Activated CD4-positive, alpha-beta T cell treated with anti-CD3 and anti-CD28 coated beads, Interleukin-2, amount 50 U/mL, for 16 hours (primary cell): ENCODE measurements around the gene NFATC3.
A peak's percentile ranks its signal among the peaks of the same experiment; 100 is the strongest.

Source experiments
- DNase-seq: peaks from one replicate; pipeline ENCODE4 v3.0.0-alpha.2; 2020

Gene NFATC3

DNA sequence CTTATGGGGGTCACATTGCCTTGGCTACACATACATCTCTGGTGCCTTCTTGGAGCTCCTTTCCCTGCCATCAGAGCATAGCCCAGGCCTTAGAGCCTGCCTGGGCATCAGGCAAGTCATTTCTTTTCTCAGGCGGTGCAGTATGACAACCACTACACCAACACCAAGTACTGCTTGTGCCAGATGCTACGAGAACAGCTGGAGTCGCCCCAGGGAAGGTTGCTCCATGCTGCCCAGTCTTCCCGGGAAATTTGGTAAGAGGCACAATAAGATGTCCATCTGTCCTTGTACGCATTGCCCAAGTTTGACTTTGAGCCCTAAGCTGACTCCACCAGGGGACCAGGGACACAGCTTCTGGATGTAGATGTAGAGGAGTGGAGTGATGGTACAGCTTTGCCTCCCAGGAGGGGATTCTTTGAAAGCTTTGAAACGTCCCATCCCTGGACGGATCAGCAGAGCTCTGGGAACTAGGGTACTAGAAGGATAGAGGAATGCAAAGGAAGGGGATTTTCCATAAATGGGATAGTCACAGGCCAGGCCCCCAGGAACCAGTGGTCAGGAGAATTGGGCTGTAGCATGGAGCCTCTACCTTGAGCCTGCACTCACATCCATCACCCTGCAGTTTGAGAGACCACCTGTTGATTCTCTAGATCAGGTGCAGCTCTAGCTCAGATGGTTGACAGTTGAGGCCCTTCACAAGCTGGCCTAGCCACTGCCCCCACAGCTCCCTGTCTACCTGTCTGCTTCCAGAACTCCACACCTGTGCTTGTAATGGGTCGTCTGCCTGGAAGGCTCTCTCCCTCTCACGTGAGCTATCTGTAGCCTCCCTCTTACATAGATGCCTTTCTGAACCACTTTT lies 11.0 kb upstream of the NFATC3 start:
- no peak for DNase-seq

DNA sequence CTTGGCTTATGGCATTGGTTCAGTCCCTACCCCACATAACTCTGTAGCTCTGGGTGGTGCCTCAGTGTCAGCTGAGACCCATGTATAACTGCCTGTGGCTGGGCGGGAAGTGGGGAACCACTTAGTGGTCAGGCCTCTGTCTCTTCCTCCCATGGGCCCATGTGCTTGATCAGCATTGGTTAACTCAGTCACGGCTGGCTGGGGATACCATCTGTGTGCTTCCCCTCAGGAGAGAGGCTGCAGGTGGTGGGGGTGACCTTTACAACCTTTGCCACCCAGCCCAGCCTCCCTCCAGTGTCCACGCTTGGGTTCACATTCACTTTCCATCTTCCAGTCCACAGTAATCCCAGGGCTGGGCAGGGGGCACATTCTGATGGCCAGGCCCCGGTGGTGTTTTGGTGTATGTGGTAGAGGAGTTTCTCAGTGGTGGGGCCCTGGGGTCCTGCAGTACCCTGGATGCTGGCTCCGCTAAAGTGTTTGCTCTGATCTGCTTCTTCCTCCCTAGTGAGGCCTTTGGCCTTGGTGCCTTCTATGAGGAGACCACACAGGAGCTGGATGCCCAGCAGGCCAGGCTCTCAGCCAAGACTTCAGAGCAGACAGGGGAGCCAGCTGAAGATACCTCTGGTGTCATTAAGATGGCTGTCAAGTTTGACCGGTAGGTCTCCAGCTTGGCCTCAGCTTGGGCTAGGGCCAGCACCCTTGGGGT lies 10.2 kb upstream of the NFATC3 start:
- DNase-seq = peak; percentile 87

DNA sequence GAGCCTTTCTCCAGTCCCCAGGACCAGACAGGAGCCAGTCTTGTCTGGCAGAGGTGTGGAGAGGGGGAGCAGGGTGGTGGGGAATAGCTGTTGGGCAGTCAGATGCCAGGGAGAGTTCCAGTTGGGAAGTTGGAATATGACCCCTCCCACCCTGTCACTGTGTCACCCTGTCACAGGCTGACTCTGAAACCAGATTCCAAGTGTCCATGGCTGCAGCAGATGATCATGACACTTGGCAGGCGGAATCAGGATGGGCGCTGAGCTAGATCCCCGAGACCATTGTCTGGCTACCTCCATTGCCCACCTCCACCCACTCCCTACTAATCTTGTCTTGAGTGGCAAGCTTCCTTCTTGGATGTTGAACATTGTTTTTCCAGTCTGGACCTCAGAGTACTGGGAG lies 9.2 kb upstream of the NFATC3 start:
- no peak for DNase-seq

DNA sequence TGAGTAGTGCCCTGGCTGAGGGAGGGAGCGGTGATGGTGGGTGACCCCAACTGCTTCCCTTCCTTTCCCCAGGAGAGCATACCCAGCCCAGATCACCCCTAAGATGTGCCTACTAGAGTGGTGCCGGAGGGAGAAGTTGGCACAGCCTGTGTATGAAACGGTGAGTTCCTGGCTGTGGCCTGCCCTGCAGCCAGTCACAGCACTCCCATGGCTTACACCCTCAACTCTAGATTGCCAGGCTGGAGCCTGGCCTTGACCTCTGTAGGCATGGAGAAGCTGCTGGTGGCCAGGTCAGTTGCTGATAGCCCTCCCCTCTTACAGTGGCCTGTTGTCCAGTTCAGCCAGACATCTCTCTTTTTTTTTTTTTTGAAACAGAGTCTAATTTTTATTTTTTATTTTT lies 8.6 kb upstream of the NFATC3 start:
- no peak for DNase-seq

DNA sequence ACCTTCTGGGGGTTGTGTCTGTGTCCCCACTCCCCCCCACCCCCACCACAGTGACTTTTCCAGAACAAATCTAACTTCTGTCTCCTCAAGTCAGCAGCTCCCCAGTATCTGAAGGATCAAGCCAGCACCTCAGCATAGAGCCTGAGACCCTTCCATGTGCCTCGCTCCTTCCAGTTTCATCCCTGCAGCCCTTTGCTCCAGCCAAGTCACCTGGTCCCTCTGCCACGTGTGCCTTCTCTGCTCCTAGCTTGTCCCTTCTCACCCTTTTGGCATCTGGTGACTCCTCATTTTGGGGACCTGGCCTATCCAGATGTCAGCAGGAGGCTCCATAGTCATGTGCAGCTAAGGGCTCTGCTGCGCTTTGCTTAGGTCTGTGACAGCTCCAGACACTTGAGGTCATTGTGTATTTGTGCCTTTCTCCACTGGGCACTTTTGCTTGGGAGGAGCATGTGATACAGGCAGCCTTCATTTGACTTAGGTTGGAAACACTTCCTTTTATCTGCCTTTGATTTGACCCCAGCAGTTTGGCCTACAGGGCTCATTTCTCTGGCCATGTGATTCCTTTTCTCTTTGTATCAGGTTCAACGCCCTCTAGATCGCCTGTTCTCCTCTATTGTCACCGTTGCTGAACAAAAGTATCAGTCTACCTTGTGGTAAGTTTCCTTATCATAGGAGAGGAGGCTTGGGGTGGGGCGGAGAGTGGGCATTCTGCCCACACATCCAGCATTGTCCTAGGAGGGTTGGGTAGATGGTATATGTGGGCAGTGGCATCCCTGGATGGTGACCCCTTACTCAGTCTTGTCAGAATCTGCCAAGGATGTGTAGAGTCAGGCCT lies 7.1 kb upstream of the NFATC3 start:
- no peak for DNase-seq

DNA sequence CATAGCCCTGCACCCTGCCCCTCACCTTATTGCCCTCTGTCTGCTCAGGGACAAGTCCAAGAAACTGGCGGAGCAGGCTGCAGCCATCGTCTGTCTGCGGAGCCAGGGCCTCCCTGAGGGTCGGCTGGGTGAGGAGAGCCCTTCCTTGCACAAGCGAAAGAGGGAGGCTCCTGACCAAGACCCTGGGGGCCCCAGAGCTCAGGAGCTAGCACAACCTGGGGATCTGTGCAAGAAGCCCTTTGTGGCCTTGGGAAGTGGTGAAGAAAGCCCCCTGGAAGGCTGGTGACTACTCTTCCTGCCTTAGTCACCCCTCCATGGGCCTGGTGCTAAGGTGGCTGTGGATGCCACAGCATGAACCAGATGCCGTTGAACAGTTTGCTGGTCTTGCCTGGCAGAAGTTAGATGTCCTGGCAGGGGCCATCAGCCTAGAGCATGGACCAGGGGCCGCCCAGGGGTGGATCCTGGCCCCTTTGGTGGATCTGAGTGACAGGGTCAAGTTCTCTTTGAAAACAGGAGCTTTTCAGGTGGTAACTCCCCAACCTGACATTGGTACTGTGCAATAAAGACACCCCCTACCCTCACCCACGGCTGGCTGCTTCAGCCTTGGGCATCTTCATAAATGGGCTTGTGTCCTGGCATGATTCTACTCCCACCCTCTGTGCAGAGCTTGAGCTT lies 6.3 kb upstream of the NFATC3 start:
- DNase-seq = no peak

DNA sequence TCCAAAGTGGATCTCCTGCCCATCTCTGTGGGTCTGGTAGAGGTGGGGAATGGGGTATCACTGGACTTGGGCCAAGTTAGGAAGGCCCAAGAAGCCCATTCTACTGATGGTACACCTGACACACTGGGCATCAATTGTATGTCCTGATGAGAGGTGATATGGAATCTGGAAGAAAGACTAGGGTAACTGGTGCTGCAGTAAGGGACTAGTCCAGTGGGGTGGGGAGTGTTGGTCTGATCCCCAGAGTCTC lies 5.9 kb upstream of the NFATC3 start:
- DNase-seq = no peak

DNA sequence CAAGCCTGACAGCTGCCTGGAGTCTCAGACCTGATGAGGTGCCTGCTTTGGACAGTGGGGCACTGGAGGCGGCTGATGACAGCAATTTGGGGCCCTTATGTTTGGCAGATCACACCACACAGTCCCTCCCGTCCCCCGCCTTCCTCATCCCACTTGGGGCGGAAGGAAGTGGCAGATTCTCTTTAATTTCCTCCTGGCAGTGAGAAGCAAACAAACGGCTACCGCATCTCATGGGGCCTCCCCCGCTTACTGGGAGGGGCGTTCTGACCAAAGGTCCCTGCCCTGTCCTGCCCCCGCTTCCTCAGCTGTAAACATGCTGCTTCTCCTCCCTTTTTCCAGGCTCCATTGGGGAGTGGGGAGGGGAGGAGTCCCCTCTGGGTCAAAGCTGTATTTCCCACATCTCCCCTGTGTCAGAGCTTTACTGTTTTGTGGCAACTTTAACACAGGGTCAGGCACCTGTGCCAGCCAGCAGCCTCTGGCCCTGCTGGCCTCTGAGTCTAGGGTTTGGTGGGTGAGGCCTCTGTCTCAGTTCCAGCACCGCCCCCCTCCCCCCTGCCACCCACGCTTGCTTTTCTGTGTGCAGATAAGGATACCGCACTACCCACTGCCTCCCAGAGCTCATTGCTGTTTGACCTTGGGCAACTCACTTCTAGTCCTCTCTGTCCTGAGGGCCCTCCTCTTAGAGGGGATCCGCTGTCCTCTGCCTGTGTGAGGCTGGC lies 5.4 kb upstream of the NFATC3 start:
- DNase-seq = peak; percentile 86

DNA sequence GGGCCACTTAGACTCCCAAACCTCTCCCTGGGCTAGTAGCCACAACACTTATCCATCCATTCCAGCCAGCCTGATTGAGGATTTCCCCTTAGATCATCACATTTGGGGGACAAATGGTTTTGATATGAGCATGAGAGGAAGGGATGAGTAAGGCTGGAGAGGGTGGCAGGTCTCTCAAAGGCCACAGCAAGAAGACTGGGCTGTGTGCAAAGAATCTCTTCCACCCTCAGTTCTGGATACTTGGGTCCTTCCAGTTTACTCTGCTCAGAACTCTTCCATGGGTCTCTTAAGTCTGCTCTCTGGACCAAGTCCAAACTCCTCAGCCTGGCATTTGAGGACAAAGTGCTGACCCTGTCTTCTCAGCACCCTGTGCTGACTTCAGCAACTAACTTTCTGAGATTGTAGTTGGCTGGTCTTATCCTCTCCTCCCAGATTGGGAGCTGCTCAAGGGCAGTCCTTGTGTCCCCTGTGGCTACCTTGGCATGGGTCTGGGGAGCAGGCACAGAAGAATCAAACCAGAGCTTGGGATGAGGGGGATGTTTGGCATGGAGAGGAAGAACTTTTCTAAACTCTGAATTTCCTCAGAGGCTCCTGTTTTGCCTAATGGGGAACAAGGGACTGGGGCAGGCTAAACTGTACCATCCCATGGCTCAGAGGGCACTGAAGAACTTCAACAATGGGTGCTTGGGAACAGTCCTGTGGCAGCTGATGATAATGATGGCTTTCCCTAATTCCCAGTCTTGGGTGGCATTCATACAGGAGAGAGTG lies 3.1 kb upstream of the NFATC3 start:
- DNase-seq = peak; percentile 73

DNA sequence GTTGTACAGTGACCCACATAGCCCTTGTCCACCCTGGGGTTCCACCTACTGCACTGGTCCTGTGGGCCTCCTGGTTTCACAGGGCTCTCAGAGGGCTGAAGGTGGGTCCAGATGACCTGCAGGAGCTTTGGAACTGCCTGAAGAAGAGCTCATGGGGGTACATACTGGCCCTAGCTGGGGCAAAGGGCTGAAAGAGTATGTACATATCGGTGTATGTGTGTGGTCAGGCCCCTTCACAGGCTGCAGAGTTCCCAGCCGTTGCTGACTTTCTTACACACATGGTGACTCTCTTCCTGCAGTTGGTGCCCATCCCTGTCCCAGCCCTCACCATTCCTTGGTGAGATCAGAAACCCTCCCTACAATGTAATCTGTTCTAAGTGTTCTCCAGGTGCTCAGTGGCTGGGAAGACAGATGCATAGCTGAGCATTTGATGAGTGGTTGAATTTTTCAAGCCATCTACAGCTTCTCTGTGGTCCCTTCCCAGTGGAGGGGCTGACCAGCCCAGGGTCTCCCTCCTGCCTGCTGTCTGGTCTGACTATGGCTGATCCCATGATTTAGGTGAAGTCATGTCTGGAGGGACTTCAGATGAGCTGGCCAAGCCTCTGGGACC lies 2.4 kb upstream of the NFATC3 start:
- DNase-seq = no peak

DNA sequence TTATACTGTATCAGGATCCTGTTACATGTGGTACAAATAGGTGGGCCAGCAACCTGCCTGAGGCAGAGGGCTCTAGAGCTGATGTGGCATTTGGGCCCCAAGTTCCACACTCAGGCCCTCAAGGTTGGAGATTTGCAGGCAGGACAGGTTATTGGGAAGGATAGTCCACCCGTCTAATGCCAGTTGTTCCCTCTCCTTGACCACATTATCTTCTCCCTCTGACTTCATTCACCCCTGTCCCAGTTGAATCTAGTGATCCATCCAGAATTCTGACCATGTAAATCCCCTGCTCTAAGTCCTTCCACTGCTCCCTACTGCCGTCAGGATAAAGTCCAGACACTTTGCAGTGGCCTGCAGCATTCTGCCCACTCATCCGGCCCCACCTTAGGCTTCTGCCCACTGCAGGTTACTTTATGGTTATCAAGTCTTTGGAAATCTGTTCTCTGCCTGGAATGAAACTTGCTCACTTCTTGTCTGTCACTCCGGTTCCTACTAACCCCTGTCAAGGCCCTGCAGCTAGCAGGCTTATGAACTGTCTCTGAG lies 1.9 kb upstream of the NFATC3 start:
- no peak for DNase-seq

DNA sequence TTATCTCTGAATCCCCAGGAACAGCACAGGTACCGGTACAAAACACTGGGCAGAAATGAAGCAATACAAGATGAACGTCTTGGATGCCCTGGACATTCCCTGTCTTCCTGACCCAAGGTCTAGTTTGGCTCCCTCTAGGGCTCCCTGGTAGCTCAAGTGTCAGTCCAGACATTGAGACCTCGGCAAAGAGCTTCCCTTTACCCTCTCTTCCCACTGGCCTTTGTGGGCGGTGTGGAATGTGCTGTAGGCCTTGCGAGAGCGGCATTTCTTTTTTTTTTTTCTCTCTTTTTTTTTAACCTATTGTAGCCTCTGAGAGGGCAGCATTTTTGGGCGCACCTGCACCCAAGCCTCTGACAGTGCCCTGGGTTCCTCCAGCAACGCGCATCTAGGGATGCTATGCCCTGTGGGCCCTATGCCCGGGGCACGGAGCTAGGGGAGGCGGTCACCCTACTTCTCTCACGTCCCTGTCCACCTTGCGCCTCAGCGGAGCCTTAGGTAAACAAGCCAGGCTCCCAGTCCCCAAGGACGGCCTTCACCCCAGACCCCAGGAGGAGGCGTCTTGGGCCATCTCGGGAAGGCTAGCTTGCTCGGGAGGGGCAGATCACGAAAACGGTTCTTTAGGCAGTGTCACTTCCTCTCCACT lies 1.2 kb upstream of the NFATC3 start:
- DNase-seq = no peak

DNA sequence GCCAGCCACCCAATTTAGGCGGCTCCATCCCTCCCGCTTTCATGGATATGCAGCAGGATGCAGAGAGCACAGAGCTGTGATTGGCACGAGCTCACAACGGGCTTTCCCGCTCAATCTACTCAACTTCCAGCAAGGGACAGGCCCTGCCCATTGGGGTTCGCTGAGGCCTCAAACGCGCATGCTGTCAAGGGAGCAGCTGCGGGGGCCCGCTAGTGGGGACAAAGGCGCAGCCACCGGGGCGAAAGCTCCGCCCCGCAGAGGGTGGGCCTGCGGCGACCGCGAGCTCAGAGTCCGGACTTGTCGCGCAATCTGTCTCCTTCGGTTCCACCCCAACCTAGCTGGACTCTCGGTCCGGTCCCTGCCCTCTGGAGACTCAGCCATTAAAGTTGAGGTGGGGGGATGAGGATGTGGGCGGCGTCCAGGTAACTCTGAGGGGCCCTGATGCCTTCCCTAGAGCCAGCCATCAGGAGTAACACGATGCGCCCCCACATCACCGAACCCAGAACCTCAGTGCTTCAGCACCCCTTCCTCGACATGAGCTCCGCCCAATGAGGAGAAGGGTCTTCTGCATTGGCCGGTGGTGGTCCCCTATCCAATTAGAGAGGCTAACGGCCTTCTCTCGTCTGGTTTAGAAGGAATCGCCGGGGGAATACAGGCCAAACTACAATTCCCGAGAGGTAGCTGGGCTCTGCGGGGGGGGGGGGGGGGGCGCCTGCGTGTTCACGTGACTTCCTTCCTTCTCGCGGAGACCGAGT lies 489 bp upstream of the NFATC3 start:
- DNase-seq = peak; percentile 93

DNA sequence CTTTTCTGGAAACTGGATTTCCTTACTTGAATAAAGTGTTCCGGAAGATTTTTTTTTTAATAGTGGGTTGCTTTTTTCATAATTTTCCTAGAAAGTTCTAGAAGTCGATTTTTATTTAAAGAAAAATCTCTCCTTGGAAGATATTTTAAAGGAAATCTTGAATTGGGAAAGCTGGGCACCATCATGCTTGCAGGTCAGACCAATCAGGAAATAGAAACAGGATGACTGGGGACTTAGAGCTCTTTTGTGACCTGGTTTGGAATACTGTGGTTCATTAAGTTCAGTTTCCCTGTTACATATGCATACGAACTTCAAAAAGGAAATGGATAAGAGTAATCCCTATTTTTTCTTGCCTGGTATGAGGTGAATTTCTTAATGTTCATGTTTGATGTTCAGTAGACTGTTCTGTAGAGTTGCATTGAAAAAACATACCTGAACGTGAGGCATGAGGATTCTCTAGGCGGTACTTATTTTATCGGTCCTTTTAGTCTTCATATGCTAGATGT lies 1.2 kb downstream of the NFATC3 start:
- no peak for DNase-seq

DNA sequence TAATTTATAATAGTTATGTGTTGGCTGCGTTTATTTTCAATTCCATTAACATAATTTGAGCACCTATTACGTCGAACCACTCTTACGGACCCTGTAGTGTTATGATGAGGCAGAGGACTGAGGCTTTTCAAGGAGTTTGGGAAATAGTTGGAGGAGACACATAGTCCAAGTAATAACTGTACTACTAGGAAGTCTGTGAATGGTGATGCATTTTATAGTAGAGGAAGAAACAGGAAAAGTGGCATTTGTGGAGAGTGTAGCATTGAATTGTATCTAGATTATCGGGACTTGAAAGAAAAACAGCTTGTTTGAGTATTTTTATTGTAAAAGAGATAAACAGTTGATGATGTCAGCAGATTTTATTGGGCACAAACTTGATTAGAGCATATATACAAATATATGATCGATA lies 1.7 kb downstream of the NFATC3 start:
- DNase-seq = no peak

DNA sequence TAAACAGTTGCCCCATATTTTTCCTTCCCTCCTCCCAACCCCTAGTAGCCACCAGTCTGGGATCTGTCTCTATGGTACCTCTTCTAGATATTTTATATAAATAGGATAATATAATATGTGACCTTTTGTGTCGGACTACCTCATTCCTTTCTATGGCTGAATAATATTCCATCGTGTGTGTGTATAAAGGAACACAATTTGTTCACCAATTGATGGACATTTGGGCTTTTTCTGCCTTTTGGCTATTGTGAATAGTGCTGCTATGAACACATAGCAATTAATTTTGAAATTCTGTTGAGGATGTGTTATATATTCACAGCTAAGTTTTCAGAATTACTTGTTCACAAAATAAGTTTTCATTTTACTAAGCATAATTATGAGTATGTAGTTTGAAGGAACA lies 2.5 kb downstream of the NFATC3 start:
- DNase-seq = no peak

DNA sequence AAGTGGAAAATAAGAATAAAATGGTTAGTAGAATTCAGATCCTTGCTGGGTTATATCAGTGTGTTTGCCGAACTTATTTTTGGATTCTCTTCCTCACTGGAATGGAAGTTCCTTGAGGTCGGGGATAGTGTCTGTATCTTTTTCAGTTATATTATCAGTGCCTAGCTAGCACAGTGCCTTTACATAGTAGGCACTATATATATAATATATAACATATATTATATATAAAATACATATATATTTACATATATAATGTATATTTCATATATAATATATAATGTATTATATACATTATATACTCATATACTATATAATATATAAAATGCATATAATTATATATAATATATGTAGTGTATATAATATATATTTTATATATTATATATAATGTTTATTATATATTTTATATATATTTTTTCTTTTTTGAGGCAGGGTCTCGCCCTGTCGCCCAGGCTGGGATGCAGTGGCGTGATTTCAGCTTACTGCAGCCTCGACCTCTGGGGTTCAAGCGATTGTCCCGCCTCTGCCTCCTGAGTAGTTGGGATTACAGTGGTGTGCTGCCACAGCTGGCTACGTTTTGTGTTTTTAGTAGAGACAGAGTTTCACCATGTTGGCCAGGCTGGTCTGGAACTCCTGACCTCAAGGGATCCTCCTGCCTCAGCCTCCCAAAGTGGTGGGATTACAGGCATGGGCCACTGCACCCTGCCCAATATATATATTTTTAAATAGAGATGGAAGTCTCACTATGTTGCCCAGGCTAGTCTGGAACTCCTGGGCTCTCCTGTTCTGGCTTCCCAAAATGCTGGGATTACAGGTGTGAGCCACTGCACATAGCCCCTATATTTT lies 3.2 kb downstream of the NFATC3 start:
- no peak for DNase-seq

DNA sequence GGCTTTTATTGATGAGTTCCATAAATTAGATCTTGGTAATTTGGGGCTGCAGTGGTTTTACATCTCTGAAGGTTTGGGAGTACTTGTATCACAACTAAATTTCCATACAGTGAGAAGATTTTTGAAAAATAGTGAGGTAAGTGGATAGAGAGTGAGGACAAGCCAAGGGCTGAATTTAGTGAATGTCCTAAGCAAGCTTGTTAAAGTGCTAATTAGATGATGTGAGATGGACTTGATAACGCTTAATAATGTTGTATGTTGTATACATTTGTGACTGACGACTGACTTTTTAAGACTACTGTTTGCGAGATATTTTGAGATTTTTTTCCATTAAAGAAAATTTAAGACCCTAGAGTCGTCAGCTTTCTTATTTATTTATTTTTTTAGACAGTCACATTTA lies 3.9 kb downstream of the NFATC3 start:
- no peak for DNase-seq

DNA sequence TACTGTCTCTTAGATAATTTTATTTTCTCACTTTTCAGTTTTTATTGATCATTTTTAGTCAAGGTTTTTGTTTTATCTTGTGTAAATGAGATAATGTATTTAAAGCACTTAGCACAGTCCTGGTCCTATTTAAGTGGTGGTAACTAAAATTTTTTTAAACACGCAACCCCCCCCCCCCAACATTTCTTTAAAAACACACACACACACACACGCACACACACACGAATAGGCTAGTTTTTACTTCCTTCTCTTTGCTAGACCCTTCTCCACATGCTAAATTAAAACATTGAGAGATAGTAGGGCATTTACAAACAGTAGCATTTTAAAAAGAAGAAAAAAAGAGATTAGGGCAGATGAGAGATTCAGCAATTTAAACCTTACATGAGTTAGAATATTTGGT lies 5.0 kb downstream of the NFATC3 start:
- DNase-seq = no peak
